Measurements from ENCODE around the gene HDAC11. TPM values are rescaled to one million over a fixed set of nuclear protein-coding genes. Genes with fewer than 3 reads are reported as not detected.

HDAC11 gene
- polyA plus RNA-seq, 1 donor = 15.8 TPM

DNA sequence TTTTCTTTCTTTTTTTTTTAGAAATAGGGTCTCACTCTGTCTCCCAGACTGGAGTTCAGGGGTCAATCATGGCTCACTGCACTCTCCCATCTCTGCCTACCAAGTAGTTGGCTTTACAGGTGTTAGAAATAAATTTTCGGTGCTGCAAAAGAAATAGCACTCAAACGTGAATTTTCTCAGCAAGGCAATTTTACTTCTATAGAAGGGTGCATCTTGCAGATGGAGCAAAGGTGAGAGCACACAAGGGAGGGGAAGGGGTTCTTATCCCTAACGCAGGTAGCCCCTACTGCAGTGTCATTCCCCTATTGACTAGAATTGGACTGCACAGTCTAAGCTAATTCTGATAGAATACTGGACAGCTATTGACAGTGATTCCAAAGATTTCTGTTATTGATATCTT lies 62.0 kb downstream of the HDAC11 start:
- no peak for DNase-seq (ENCODE audit: low read depth)

DNA sequence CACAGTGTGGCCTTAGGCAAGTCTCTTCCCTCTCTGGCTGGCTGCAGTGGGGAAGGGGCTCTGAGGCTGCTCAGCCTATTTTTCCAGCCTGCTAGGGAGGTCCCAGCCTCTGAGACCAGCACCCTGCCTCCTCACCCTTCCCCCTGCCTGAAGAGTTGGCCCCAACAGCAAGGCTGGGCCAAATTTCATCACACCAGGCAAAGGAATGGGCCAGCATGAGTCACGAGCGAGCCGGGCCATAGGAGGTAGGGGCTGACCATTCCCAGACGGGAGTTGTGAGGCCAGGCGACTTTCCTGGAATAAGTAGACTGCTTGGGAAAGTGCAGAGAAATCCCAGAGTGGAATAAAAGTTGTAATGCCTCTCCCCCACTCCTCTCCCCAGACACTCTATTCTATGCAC lies 63.1 kb downstream of the HDAC11 start:
- DNase-seq (ENCODE audit: low read depth) = no peak

- no peak for DNase-seq (ENCODE audit: low read depth)
Measured at GRCh38 chr3:13544293-13544831, 64.3 kb downstream of the HDAC11 start.

- no peak for DNase-seq (ENCODE audit: low read depth)
Measured at GRCh38 chr3:13544951-13545651, 65.0 kb downstream of the HDAC11 start.

- DNase-seq (ENCODE audit: low read depth) = no peak
Measured at GRCh38 chr3:13545952-13546454, 65.9 kb downstream of the HDAC11 start.

DNA sequence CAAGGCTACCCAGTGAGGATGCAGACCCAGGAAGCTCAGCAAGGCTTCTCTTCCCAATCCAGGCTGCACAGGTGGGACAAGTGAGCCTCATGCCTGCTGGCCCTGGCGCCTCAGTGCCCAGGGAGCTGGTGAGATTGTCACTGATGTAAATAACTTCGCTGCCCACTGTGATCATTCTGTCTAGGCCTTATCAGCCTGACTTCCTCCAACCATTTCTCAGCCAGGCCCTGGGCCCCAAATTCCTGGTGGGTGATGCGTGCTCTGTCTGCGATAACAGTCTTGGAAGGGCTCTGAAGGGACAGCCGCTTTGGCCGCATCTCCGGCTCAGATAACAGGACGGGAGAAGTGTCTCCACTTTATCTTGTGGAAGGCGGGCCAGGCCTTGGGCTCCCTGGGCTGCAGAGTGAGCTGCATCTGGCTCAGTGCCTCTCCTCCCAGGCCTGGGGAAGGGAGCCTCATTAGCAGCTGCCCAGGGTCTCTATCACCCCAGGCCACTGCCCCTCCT lies 66.6 kb downstream of the HDAC11 start:
- DNase-seq (ENCODE audit: low read depth) = no peak

GRCh38 chr3:13547591-13548371 lies 67.7 kb downstream of the HDAC11 start:
- DNase-seq (ENCODE audit: low read depth) = no peak

- no peak for DNase-seq (ENCODE audit: low read depth)
Measured at GRCh38 chr3:13548696-13549622, 68.9 kb downstream of the HDAC11 start, which contains the start of gene FBLN2. TSS of gene FBLN2 (plus strand) at chr3:13549125. CDS start at chr3:13570356, 21,231 bp downstream.

GRCh38 chr3:13549623-13550422 lies 69.7 kb downstream of the HDAC11 start:
- DNase-seq (ENCODE audit: low read depth) = no peak

GRCh38 chr3:13550423-13550690 lies 70.3 kb downstream of the HDAC11 start:
- no peak for DNase-seq (ENCODE audit: low read depth)

DNA sequence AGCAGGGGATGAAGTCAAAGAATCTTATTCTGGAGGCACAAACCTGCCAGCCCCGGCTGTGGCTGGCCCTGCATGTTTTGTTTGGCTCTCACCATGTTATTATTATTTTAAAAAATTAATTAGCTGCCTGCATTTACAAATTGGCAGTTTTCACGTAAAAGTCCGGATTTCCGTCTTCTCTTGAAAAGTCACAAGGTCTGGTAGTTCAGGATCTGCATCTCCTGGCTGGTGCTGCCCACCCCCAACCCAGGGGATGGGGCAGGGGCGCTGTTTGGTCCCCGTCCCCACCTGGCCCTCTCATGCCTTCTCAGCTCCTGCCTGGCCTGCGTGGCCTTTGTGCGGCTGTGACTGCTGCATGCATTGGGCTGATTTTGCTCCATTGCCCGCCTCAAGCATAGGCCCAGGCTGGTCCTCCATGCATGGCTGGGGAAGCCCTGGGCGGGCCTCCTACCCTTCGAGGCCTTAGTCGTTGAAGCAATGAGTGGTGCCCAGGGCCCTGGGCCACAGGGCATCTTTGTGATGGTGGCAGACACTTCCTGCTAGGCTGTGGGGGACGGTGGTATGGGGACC lies 70.8 kb downstream of the HDAC11 start:
- no peak for DNase-seq (ENCODE audit: low read depth)

- no peak for DNase-seq (ENCODE audit: low read depth)
Measured at GRCh38 chr3:13552857-13553652, 72.9 kb downstream of the HDAC11 start.

DNA sequence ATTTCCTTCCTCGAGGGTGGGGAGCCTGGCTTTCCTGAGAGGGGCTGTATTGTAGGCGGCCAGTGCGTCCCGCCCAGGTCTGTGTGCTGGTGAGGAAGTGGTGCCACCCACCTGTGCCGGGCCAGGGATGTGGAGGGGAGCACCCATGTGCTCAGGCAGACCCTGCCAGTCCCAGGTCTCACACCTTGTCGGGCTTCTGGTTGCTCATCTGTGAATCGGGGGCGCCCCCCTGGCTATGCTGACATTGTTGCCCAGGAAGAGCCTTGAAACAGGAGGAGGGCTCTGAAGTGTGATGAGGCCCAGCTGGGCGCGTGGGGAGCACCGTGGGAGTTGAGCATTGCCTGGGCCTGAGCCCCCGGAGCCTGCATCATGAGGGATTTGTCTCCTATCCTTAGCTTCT lies 73.6 kb downstream of the HDAC11 start:
- no peak for DNase-seq (ENCODE audit: low read depth)

DNA sequence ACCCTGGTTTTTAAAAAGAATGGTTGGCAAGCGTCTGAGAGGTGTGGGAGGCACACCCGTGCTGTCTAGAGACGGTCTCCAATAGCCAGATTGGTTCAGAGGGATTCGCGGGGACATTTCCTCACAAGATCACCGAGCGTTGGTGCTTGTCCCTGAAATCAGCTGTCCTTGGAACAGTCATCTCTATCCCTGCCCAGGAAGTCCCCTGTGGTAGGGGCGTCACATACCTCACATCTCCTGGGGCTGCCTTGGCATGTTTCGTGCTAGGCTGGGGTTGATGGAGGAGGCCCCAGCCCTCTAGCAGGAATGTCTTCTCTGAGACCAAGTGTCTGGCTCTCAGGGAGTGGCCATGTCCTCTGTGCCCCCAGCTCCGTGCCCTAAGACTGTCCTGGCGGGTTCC lies 75.6 kb downstream of the HDAC11 start:
- DNase-seq (ENCODE audit: low read depth) = no peak

Other genes with a start within 250 kb of the HDAC11 start
- gene NUP210, start 60.0 kb upstream of the HDAC11 start, polyA plus RNA-seq (ENCODE audit: insufficient read length) = 8.7 TPM
- gene FBLN2, start 68.8 kb downstream of the HDAC11 start, polyA plus RNA-seq (ENCODE audit: insufficient read length) = 35.1 TPM